ENCODE results near the gene JAM2.
"Not testable (repeated sequence)": the region's sequence is repeated elsewhere in the genome, so short reads cannot be mapped to it uniquely, and the experiment has no call there.

JAM2 gene

DNA sequence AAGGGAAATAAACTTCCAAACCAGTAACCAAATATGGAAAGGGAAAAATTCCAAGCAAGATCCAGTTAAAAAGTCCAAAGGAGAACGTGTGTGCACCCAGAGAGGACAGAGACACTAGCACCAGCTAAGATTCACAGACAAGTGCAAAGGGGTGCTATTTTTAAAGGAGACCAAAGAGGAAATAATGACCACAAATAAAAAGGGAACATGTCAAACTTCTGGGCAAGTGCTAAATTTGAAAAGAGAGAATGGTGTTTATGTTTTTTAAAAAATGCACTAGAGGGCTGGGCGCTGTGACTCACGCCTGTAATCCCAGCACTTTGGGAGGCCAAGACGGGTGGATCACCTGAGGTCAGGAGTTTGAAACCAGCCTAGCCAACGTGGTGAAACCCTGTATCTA is 8.6 kb downstream of the JAM2 start:
- DNase-seq, result no peak

DNA sequence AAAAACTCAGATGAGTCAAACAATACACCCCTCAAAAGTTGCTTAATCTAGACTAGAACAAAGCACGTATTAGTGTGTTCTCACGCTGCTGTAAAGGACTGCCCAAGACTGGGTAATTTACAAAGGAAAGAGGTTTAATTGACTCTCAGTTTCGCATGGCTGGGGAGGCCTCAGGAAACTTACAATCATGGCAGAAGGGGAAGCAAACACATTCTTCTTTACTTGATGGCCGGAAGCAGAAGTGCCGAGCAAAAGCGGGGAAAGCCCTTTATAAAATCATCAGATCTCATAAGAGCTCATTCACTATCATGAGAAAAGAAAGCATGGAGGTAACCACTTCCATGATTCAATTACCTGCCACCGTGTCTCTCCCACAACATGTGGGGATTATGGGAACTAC is 10.1 kb downstream of the JAM2 start:
- DNase-seq, result no peak

DNA sequence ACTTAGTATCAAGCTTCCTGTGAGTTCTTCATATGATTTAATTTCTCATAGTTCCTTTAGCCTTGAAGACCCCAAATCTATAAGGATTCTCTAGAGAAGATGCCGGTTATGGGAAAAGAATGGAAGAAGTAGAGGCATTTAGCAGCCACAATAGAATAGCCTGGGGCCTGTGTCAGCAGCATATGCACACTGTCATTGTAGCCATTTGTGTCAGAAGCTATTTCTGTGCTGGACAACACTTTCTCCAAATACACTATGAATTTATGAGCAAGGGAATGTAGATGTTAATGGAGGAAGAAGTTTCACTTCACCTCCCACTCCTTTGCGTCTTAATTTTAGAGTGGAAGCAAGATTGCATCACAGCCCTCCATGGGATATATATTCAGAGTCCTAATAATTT is 17.4 kb downstream of the JAM2 start:
- DNase-seq, result no peak

DNA sequence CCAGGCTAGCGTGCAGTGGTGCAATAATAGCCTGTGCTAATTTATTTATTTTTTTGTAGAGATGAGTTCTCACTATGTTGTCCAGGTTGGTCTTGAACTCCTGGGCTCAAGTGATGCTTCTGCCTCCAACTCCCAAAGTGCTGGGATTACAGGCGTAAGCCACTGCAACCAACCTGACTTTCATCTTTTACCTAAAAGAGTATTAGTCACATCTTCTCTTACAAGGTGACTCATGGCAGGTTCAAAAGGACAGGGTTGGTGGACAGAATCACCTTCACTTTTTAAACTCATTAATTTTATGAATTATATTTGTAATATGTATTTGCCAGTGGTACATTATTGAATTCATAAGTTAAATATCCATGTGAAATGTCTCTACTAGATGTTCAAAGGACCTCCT is 18.1 kb downstream of the JAM2 start:
- DNase-seq, result no peak

DNA sequence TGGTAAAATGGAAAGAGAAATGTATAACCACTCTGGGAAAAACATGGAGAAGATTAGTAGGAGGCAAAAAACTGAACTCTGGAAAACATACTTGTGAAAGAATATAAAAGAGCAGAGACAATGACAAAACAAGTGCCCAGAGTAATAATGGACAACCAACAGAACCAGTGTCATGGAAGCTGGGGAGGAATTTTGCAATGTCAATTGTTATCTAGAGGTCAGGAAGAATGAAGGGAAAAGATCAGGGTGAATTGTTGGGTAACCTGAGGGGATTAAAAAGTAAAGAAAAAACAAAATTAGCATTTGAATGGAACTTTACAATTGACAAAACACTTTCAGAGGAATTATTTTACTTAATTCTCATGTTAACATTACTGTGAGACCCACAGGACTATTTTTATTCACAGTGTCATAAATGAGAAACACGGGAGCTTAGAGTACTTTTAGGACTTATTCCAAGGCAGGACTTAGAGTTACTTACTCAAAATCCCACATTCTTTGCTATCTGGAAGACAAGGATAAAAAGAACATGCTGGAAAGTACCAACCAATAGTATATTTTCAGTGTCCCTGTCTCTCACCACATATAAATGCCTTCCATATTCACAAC is 19.5 kb downstream of the JAM2 start:
- DNase-seq, result no peak

DNA sequence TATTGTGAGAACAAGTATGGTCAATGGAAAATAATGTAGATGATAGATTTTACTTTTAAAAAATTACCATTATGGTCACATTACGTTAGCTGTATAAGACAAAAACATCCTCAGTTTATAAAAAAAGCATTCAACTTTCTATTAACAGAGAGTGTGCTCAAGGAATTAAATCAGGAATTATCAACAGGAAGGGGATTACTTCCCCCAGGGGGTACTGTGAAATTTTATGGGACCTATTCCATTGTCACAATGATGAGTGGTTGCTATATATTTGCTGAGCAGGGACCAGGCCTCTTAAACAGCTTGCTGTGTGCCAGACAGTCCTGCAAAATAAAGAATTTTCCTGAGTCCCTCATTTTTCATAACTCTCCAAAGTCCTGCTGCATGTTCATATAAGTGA is 21.2 kb downstream of the JAM2 start:
- DNase-seq, result no peak

DNA sequence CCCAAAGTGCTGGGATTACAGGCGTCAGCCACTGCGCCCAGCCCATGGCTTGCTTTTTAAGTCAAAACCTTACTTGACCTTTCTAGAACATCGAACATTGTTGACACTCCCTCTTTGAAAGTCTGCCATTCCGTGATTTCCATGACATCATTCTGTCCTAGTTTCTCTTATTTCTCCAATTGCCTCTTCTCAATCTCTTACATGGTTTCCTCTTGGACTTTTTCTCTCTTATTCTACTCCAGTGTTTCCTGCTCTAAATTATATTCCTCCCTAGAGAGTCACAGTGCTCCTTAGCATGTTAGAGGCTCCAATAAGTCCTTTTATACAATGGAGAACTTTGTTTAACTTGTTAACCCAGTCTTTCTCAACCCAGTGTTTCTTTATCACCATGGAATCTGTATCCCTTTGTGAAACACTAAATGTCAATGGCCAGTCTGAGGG is 25.5 kb downstream of the JAM2 start:
- DNase-seq, result no peak

DNA sequence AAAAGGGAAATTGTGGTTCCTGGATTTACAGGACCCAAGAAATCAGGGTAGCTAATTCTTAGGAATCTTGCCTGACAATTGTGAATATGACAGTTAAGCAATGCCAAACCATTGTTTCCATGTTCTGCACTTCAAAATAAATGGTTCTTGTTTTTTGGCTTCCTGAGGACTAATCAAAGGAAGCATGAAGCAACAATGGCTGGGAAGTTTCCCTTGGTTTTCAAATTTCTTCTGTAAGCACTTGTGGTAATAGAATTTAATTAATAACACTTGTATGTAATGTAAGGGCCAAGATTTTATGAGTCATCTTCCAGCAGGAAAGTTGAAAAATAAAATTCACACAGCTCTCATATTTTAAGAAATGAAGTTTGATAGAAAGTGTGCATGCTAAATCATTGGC is 31.7 kb downstream of the JAM2 start:
- DNase-seq, result no peak

DNA sequence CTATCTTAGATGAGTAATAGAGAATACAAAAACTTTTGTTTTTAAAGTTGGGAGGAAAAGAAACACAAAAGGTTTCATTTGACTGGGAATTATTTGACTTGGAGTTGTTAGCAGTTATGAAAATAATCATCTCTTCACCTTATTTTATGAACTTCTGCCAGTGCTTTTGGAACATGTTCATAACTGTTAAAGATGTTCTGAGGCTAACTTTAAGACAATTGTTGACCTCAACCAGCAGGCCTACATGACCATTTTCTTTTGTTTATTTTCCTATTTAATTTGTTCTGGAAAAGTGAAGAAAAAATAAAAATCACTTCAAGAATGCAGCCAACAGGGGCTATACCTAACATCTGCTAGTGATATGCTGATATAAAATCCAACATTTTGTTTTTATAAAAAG is 37.4 kb downstream of the JAM2 start:
- no peak for DNase-seq

DNA sequence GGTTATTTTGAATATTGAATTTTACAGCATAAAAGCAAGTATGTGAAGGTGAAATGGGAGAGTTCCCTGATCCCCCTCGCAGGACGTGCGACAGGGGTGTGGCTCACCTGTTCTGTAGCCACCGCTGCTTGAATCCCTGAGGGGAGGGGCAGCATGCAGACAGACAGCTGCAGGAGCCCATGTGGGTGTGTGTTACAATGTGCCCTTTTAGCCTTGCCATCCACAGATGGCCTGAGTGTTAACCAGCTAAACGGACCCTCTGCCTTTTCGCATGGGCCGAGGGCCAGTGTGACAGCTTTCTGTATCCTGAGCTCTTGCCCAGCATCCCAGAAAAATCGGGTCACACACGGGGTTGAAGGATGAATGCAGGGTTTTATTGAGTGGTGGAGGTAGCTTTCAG is 43.3 kb downstream of the JAM2 start:
- no peak for DNase-seq

DNA sequence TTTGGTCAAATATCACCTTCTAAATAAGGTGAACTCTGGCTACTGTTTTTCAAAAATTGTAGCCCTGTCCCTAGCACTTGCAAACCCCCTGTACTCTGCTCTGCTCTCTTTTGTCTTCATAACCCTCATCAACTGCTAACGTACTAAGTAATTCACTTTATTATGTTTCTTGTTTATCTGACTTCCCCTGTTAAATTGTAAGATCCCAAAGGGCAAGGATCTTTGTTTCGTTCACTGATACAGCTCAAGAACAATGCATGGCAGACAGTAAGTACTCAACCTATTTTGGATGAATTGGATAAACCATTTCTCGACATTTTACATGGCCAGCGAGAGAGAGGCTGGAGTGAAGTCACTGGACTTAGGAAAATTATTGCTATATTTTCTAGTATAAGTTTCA is 48.7 kb downstream of the JAM2 start:
- DNase-seq, result no peak

DNA sequence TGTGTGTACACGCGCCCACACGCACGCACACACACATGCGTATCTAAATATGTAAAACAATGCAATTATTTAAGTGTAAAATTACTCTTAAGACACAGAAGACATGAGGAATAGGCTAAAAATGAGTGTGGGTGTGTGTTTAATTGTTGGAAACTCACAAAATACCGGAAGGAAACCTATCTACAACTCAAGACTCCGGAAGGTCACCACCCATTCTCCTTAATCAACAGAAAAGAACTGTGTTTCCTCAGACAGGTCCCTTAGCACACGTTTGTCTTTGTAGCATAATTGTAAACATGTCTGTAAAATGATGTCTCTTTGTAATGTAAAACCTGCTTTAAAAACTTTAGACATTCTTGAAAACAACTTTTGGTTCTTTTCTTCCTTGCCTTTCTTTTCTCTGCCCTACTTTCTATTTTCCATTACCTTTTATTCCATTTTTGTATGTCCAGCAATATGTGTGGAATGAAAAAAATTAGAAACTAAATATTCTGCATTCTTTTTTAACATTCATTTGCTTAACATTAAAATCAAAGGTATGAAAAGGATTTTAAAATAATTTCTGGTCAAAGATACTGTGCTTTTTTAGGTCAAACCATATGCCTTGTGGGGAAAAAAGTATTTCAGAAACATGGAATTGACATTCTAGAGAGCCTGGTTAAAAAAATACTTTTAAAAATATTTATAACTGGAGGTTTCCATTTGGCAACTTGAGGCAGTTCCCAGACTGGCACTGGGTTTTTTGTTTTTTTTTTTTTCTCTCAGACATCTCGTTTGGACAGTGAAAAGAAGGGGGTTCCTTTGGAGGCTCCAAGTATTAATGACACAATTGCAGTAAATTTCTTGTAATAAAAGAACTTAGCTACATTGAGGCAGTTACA is 49.5 kb downstream of the JAM2 start:
- DNase-seq, result no peak

DNA sequence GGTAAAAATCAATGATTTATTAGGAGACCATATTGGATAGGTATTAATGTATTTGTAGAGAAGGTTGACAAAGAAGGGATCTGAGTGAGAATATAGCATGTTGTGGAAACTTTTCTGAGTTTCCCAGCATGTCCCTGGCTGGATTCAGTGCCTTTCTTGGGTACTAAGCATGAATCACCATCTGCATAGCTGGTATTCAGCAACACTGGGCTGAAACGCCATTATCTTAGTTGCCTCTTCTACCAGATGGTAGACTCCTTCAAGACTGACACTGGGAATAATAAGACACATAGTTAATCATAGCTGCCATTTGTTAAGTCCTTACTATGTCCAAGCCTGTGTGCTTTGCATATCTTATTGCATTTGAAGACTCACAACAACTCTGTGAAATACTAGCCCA is 50.2 kb downstream of the JAM2 start:
- no peak for DNase-seq

DNA sequence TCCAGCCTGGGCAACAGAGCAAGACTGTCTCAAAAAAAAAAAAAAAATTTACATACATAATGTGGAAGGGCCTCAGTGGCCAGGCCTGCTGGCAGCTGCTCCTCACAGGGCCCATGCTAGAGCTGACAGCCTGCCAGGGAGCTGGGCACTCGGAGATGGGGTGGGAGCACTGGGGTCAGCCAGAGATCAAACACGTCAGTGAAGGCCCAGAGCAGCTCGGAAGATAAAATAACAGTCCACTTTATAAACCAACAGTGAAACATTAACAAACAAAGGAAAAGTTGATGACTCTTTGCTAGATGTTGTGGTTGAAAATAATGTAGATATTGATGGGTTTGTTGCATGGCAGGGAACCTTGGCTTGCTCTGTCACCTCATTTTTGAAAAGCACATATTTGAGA is 52.9 kb downstream of the JAM2 start:
- no peak for DNase-seq

DNA sequence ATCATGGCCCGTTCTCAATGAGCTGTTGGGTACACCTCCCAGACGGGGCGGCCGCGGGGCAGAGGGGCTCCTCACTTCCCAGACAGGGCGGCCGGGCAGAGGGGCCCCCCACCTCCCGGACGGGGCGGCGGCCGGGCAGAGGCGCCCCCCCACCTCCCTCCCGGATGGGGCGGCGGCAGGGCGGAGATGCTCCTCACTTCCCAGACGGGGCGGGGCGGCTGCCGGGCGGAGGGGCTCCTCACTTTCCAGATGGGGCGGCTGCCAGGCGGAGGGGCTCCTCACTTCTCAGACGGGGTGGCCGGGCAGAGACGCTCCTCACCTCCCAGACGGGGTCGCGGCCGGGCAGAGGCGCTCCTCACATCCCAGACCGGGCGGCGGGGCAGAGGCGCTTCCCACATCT is 56.4 kb downstream of the JAM2 start:
- not testable (repeated sequence) for DNase-seq

DNA sequence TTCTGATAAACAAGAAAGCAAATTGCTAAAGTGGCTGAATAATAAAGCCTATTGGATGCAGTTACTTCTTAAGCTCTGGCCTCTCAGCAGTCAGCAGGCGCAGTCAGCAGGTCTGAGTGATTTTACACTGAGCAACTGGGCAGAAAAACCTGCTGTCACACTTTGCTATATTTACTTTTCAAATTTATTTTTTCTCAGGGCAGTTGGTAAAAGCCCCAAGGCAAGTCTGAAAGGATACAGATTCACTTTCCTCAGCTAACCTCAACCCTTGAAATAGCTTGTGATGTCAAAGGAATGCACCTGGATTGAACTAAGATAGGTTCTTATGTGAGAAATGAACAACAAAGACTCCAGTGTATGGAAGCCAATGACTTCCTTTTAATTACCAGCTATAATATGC is 61.7 kb downstream of the JAM2 start:
- DNase-seq, result no peak

DNA sequence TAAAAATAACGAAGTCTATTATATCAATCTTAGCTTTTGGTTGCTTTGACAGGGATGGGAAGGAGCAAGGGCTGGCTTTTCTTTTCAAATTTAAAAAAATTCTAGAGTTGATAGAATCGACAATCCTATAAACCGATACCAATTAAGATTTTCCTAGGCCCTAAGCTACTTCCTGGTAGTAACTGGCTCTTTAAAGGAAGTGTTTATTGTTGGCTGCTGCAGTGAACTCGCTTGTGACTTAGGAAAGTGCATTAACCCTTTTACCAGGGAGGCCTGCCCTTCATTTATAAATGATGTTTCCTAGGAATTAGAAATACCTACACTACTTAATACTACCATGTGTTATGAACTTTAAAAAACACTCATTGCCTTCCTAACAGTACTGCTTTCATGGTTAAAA is 62.5 kb downstream of the JAM2 start:
- no peak for DNase-seq

DNA sequence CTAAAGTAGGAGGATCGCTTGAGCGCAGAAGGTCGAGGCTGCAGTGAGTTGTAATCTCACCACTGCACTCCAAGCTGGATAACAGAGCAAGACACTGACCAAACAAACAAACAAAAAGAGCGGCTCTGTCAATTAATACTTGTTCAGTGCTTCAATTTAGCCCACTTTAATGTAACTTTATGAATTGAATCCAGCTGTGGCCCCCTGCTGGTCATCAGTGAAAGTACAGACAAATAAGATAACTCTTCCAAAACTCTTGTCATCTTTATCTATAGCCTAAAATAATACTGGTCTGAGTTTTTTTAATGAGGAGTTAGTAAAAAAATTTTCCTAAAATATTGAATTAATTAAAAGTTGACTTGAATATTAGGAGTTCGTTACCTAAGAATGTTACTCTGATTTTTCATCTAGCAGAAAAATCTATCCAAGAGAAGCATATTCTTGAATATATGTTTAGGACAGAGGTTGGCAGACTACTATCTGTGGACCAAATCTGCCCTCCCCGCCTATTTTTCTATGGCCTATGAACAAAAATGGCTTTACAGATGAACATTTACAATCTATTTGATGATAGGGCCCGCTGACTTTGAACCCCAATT is 69.5 kb downstream of the JAM2 start:
- DNase-seq, result no peak

DNA sequence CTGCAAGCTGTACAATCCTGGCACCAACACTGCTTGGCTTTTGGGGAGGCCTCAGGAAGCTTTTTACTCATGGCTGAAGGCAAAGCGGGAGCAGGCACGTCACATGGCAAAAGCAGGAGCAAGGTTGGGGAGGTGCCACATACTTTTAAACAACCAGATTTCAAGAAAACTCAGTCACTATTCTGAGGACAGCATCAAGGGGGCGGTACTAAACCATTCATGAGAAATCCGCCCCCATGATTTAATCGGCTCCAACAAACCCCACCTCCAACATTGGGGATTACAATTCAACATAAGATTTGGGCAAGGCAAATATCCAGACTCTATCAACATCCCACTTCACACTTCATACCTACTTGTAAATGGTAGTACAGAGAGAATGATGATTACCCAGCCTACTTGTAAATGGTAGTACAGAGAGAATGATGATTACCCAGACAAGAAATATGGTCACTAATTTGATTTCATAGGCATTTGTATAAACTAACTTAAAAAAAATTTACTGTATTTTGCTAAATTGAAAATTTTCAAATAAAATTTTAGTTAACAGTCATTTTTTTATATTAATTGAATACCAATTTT is 70.7 kb downstream of the JAM2 start:
- no peak for DNase-seq

DNA sequence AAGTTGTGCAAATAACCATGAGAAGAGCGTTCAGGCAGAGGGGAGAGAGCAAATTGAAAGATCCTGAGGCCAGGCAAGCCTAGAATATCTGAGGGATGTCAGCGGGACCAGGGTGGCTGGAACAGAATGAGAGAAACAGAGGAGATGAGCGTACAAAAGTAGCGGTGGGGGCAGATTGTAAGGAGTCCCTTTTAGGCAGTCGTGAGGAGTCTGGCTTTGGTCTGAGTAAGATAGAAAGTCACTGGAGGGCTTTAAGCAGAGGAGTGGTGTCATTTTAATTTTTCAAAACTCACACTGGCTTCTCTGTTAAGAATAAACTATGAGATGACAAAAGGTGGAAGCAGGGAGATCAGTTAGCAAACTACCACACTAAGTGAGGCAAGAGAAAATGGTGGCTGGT is 71.5 kb downstream of the JAM2 start:
- DNase-seq, result no peak

DNA sequence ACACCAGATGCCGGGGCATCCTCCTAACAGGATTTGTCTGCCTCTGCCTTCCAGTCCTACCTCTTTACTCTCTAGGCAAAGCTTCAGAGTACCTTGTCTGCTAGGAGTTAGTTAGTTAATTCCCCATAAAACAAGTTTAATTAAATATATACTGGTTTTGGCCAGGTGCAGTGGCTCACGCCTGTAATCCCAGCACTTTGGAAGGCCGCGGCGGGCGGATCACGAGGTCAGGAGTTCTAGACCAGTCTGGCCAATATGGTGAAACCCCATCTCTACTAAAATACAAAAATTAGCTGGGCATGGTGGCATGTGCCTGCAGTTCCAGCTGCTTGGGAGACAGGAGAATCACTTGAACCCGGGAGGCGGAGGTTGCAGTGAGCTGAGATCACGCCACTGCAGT is 75.0 kb downstream of the JAM2 start:
- DNase-seq, result not testable (repeated sequence)

DNA sequence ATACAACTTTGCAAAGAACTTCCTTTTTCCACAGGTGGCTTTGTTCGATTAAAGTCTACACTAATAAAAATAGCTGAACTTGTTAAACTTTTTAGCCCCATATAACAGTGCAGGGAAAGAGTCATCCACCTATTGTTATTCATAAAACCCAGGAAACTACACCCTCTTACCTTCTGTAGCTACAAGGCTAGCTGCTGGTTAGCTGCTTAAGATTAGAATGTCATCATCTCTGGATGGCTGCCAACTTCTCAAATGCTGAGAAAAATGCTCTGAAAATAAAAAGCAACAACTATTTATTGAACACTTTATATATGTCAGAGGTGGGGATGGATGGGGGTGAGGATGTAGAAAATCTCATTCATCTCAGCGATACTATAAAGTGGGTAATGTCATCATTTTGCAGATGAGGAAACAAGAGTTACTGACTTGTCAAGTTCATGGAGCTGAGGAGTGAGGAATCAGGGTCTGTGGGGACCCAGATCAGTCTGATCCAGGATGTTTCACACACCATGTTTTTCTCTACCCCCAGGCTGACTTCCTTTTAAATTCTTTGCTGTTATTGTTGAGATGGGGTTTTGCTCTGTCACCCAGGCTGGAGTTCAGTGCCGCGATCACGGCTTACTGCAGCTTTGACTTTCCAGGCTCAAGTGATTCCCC is 78.6 kb downstream of the JAM2 start:
- no peak for DNase-seq

DNA sequence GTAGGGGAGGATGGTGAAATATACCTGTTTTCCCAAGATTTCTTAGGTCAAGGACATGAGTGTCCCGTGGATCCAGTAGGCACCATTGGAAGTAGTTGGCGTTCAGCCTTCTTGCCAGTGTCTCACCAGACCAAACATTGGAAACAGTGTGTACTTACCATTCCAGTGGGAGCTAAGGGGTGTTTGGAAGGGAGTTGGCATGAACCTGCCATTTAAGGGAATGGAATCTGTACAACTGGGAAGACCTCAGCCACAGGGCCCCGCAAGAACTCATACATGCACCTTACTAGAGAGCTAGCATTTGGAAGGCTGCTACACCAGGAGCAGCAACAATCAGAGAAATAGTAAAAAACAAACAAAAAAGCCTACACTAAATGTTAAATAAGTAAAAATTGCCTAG is 82.9 kb downstream of the JAM2 start:
- DNase-seq, result no peak

All from DMS79 (cell line).